ENCODE measurements around the gene ANXA4.

ANXA4 gene

DNA sequence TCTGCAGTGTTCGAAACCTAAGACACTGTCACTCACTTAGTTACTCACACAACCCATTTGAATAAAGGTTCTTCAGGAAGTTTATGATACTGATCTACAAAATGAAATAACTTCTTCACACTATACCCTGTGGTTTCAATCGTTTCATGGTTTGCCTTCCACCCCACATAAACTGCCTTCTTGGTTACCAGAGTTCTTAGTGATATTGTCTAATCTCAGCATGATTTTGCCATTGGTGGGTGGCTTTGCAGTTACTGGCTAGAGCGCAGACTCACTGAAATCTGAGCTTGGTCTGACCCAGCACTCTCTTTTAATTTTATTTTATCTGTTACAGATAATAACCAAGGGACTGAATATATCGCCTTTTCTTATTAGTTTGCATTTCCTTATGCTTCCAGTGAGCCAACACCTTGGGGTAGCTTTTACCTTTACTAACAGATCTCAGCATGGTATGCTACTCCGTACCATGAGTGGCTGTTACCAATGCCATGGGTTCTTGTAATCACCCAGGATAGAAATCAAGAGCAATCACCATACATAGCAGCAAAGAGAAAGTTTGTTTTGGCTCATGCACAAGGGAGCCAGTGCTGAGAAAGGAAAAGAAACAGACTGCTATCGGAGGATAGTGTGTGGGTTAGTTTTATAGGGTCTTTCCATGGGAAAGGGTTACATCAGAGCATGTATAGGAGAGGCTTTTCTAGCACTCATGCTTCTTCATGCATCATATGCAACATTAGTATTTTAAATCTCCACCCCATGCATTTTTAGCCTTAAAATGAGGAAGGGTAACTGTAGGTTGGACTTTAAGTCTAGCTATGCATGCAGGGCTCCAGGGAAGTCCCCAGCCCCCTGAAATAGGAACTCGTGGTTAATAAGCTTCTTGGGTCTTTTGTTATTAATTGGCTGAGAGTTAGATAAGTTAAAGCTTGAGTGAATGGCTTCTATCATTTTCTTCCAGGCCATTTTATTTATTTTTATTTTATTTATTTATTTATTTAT lies 33.3 kb downstream of the ANXA4 start:
- Histone ChIP-seq H3K27me3 (ENCODE audit: control insufficient read depth in 2 of 2, insufficient read depth in 2 of 2, low read length in 2 of 2) (no peaks in the 10 kb centered on the region), H3K4me3 (ENCODE audit: low read length in 2 of 2) (peak overlapping the region in 1 of 2 donors; percentile 17), H3K9ac (ENCODE audit: low read depth in 1 of 2, low read length in 2 of 2) (peak overlapping the region in 1 of 2 donors; percentile 41), H3K36me3 (ENCODE audit: control insufficient read depth in 2 of 2, insufficient read depth in 2 of 2, low read length in 2 of 2) (no peaks in the 10 kb centered on the region), H3K9me3 (ENCODE audit: control insufficient read depth in 2 of 2, low read length in 2 of 2) (no peaks in the 10 kb centered on the region), H3K4me1 (ENCODE audit: control insufficient read depth in 2 of 2, insufficient read depth in 2 of 2, low read length in 2 of 2) (peaks cover 33 to 38% of the 10 kb centered on the region in 2 donors), H3K27ac (ENCODE audit: low read depth in 2 of 2, low read length in 2 of 2) (peak overlapping the region in 1 of 2 donors; percentile 41)

DNA sequence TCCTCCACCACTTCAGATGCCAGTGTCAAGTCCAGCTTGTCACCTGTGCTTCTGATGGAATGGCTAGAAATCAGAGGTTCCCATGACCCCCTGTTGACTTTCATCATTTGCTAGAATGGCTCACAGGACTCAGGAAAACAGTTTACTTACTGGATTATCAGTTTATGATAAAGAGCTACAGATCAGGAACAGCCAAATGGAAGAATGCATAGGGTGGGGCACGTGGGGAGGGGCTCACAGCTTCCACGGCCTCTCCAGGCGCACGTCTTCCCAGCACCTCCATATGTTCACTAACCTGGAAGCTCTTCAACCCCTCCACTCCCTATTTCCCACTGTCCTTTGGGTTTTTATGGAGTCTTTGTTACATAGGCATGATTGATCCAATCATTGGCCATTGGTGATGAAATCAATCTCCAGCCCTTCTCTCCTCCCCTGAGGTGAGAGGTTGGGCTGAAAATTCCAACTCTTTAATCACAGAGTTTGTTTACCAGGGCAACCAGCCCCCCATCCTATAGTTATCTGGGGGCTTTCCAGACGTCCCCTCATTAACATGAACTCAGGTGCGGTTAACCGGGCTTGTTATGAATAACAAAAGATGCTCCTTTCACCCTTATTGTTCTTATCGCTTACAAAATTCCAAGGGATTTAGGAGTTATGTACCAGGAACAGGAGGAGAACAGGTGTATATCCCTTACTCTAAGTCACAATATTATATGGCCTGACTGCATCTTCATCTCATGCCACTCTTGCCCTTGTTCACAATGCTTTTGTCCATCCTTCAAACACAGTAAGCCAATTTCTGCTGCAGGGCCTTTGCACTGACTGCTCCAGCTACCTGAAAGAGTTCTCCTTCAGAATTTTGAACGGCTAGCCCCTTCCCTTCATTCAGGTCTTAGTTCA lies 35.2 kb downstream of the ANXA4 start:
- H3K9me3 ChIP-seq (ENCODE audit: control insufficient read depth in 2 of 2, low read length in 2 of 2): no peaks in the 10 kb centered on the region
- no peak overlapping the region for H3K4me3 ChIP-seq (ENCODE audit: low read length in 2 of 2)
- peaks cover 31 to 42% of the 10 kb centered on the region in 2 donors for H3K4me1 ChIP-seq (ENCODE audit: control insufficient read depth in 2 of 2, insufficient read depth in 2 of 2, low read length in 2 of 2)
- no peaks in the 10 kb centered on the region for H3K27me3 ChIP-seq (ENCODE audit: control insufficient read depth in 2 of 2, insufficient read depth in 2 of 2, low read length in 2 of 2)
- no peaks in the 10 kb centered on the region for H3K36me3 ChIP-seq (ENCODE audit: control insufficient read depth in 2 of 2, insufficient read depth in 2 of 2, low read length in 2 of 2)
- no peak overlapping the region for H3K27ac ChIP-seq (ENCODE audit: low read depth in 2 of 2, low read length in 2 of 2)
- no peak overlapping the region for H3K9ac ChIP-seq (ENCODE audit: low read depth in 1 of 2, low read length in 2 of 2)

GRCh38 chr2:69777786-69778105 lies 35.8 kb downstream of the ANXA4 start:
- Histone ChIP-seq H3K27me3 (ENCODE audit: control insufficient read depth in 2 of 2, insufficient read depth in 2 of 2, low read length in 2 of 2) (no peaks in the 10 kb centered on the region), H3K4me3 (ENCODE audit: low read length in 2 of 2) (no peak overlapping the region), H3K27ac (ENCODE audit: low read depth in 2 of 2, low read length in 2 of 2) (no peak overlapping the region), H3K9ac (ENCODE audit: low read depth in 1 of 2, low read length in 2 of 2) (no peak overlapping the region), H3K4me1 (ENCODE audit: control insufficient read depth in 2 of 2, insufficient read depth in 2 of 2, low read length in 2 of 2) (peaks cover 32 to 43% of the 10 kb centered on the region in 2 donors), H3K36me3 (ENCODE audit: control insufficient read depth in 2 of 2, insufficient read depth in 2 of 2, low read length in 2 of 2) (no peaks in the 10 kb centered on the region), H3K9me3 (ENCODE audit: control insufficient read depth in 2 of 2, low read length in 2 of 2) (no peaks in the 10 kb centered on the region)

- Histone ChIP-seq H3K27ac (ENCODE audit: low read depth in 2 of 2, low read length in 2 of 2) (peak overlapping the region; percentile 84 to 85), H3K9me3 (ENCODE audit: control insufficient read depth in 2 of 2, low read length in 2 of 2) (no peaks in the 10 kb centered on the region), H3K4me1 (ENCODE audit: control insufficient read depth in 2 of 2, insufficient read depth in 2 of 2, low read length in 2 of 2) (peaks cover 31 to 39% of the 10 kb centered on the region in 2 donors), H3K9ac (ENCODE audit: low read depth in 1 of 2, low read length in 2 of 2) (peak overlapping the region in 1 of 2 donors; percentile 10), H3K4me3 (ENCODE audit: low read length in 2 of 2) (peak overlapping the region in 1 of 2 donors; percentile 28), H3K27me3 (ENCODE audit: control insufficient read depth in 2 of 2, insufficient read depth in 2 of 2, low read length in 2 of 2) (no peaks in the 10 kb centered on the region), H3K36me3 (ENCODE audit: control insufficient read depth in 2 of 2, insufficient read depth in 2 of 2, low read length in 2 of 2) (peaks cover 0 to under 1% of the 10 kb centered on the region in 2 donors)
Observed at GRCh38 chr2:69779258-69780001, 37.5 kb downstream of the ANXA4 start.

GRCh38 chr2:69780921-69781320 lies 39.0 kb downstream of the ANXA4 start:
- Histone ChIP-seq H3K36me3 (ENCODE audit: control insufficient read depth in 2 of 2, insufficient read depth in 2 of 2, low read length in 2 of 2) (peaks cover 3 to 4% of the 10 kb centered on the region in 2 donors), H3K4me1 (ENCODE audit: control insufficient read depth in 2 of 2, insufficient read depth in 2 of 2, low read length in 2 of 2) (peaks cover 21 to 32% of the 10 kb centered on the region in 2 donors), H3K27ac (ENCODE audit: low read depth in 2 of 2, low read length in 2 of 2) (peak overlapping the region; percentile 72 to 84), H3K9me3 (ENCODE audit: control insufficient read depth in 2 of 2, low read length in 2 of 2) (no peaks in the 10 kb centered on the region), H3K9ac (ENCODE audit: low read depth in 1 of 2, low read length in 2 of 2) (peak overlapping the region in 1 of 2 donors; percentile 22), H3K27me3 (ENCODE audit: control insufficient read depth in 2 of 2, insufficient read depth in 2 of 2, low read length in 2 of 2) (no peaks in the 10 kb centered on the region), H3K4me3 (ENCODE audit: low read length in 2 of 2) (no peak overlapping the region)

DNA sequence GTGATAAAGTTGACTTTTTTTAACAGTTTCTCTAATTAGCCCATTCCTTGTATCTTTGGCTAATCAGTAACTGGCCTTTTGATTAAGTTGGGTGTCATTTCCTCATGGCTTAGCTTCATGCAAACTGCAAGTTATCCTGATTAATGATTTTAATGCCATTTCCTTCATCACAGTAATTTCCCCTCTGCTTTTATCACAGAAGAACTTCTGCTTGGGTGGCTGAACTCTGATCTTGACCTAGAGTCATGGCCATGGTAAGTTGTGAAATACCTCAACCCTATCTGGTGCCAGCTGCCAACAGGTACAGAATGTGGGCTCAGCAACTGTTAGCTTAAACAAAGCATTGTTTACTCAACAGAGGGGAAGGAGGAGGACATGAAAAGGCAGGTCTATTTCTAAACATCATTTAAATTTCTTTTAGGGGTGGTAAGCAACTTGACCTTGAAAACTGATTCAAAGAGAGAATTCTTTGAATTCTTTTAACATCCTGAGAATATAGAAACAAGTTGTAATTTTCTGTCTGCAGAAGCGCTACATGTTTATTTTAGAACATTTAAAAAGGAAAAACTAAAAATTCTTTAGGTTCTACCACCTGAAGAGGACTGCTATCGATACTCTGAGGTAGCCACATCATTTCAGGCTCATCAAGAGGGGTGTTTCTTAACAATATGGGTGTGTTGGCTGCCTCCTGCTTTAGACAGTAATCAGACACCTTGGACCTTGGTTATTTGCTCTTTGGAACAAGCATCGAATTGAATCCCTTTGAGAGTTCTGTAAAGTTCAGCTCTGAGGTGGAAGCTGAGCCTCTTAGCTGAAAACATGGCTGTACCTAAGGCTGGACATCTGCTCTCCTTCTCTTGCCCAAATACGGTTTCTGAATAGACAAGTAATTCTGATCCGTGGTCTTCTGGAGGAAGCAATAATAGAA lies 39.7 kb downstream of the ANXA4 start:
- Histone ChIP-seq H3K4me1 (ENCODE audit: control insufficient read depth in 2 of 2, insufficient read depth in 2 of 2, low read length in 2 of 2) (peaks cover 21 to 32% of the 10 kb centered on the region in 2 donors), H3K36me3 (ENCODE audit: control insufficient read depth in 2 of 2, insufficient read depth in 2 of 2, low read length in 2 of 2) (peaks cover 3 to 6% of the 10 kb centered on the region in 2 donors), H3K4me3 (ENCODE audit: low read length in 2 of 2) (peak overlapping the region; percentile 4 to 22), H3K9me3 (ENCODE audit: control insufficient read depth in 2 of 2, low read length in 2 of 2) (no peaks in the 10 kb centered on the region), H3K27ac (ENCODE audit: low read depth in 2 of 2, low read length in 2 of 2) (peak overlapping the region; percentile 72 to 84), H3K27me3 (ENCODE audit: control insufficient read depth in 2 of 2, insufficient read depth in 2 of 2, low read length in 2 of 2) (no peaks in the 10 kb centered on the region), H3K9ac (ENCODE audit: low read depth in 1 of 2, low read length in 2 of 2) (no peak overlapping the region)

DNA sequence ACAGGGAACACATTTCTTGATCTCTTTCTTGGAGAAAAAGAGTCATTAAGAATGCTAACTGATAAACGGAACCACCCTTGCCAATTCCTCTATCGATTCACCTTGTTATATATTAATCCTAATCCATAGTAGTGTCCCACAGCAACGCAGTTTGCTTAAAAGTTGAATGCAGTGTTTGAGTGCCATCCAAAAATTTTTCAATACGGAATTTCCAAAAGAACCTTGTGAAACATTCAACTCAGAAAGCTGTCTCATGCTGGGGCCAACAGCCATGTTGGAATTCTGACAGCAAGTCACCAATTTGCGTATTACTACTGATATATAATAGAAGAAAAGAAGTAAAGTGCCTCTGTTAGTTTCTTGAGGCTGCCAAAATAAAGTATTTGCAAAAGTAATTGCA lies 42.3 kb downstream of the ANXA4 start:
- peaks cover 22 to 30% of the 10 kb centered on the region in 2 donors for H3K4me1 ChIP-seq (ENCODE audit: control insufficient read depth in 2 of 2, insufficient read depth in 2 of 2, low read length in 2 of 2)
- no peak overlapping the region for H3K4me3 ChIP-seq (ENCODE audit: low read length in 2 of 2)
- no peaks in the 10 kb centered on the region for H3K27me3 ChIP-seq (ENCODE audit: control insufficient read depth in 2 of 2, insufficient read depth in 2 of 2, low read length in 2 of 2)
- no peak overlapping the region for H3K27ac ChIP-seq (ENCODE audit: low read depth in 2 of 2, low read length in 2 of 2)
- no peaks in the 10 kb centered on the region for H3K9me3 ChIP-seq (ENCODE audit: control insufficient read depth in 2 of 2, low read length in 2 of 2)
- H3K36me3 ChIP-seq (ENCODE audit: control insufficient read depth in 2 of 2, insufficient read depth in 2 of 2, low read length in 2 of 2): peaks cover 15 to 17% of the 10 kb centered on the region in 2 donors
- H3K9ac ChIP-seq (ENCODE audit: low read depth in 1 of 2, low read length in 2 of 2): no peak overlapping the region

DNA sequence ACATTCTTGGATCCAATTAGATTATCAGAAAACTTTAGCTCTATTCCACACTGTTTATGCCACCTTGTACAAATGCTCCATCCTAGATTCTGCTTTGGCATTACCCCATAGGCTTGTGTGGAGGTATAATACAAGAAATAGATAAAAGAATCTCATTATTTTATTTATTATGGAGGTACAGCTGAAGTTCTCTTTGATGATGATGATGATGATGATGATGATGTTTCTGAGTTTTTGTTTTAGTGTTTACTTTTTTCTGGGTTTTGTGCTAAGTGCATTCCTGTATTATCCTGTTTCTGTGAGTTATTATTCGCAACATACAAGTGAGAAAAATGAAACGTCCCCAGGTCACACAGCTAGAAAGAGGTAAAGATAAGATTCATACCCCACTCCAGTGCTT lies 43.4 kb downstream of the ANXA4 start:
- H3K9me3 ChIP-seq (ENCODE audit: control insufficient read depth in 2 of 2, low read length in 2 of 2): no peaks in the 10 kb centered on the region
- H3K27ac ChIP-seq (ENCODE audit: low read depth in 2 of 2, low read length in 2 of 2): no peak overlapping the region
- no peak overlapping the region for H3K9ac ChIP-seq (ENCODE audit: low read depth in 1 of 2, low read length in 2 of 2)
- H3K36me3 ChIP-seq (ENCODE audit: control insufficient read depth in 2 of 2, insufficient read depth in 2 of 2, low read length in 2 of 2): peaks cover 16 to 20% of the 10 kb centered on the region in 2 donors
- no peak overlapping the region for H3K4me3 ChIP-seq (ENCODE audit: low read length in 2 of 2)
- H3K4me1 ChIP-seq (ENCODE audit: control insufficient read depth in 2 of 2, insufficient read depth in 2 of 2, low read length in 2 of 2): peaks cover 18 to 20% of the 10 kb centered on the region in 2 donors
- H3K27me3 ChIP-seq (ENCODE audit: control insufficient read depth in 2 of 2, insufficient read depth in 2 of 2, low read length in 2 of 2): no peaks in the 10 kb centered on the region

DNA sequence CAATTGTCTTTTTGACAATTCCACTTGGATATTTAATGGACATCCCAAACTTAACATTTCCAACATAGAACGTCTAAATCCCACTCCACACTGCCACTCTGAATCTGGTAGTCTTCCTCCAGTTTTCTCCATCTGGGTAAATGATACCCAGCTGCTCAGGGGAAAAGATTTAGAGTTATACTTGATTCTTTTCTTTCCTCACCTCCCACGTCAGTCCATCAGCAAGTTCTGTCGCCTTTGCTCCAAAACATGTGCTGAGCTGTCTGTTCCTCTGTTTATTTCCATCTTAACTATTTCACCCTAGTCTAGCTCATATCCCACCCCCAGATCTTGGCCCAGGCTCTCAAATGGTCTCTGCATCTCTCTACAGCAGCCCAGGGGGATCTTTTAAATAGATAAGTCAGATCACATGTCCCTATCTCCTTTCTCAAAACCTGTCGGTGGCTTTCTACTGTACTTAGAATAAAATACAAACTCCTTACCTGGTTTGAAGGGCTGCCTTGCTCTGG lies 44.2 kb downstream of the ANXA4 start:
- Histone ChIP-seq H3K9ac (ENCODE audit: low read depth in 1 of 2, low read length in 2 of 2) (no peak overlapping the region), H3K4me1 (ENCODE audit: control insufficient read depth in 2 of 2, insufficient read depth in 2 of 2, low read length in 2 of 2) (peaks cover 13% of the 10 kb centered on the region in 2 donors), H3K4me3 (ENCODE audit: low read length in 2 of 2) (no peak overlapping the region), H3K9me3 (ENCODE audit: control insufficient read depth in 2 of 2, low read length in 2 of 2) (no peaks in the 10 kb centered on the region), H3K27ac (ENCODE audit: low read depth in 2 of 2, low read length in 2 of 2) (no peak overlapping the region), H3K27me3 (ENCODE audit: control insufficient read depth in 2 of 2, insufficient read depth in 2 of 2, low read length in 2 of 2) (no peaks in the 10 kb centered on the region), H3K36me3 (ENCODE audit: control insufficient read depth in 2 of 2, insufficient read depth in 2 of 2, low read length in 2 of 2) (peaks cover 16 to 20% of the 10 kb centered on the region in 2 donors)

Measured in mucosa of rectum (tissue), 2 donors.